ENCODE data around the gene RBM5. TPM values are rescaled to one million over a fixed set of nuclear protein-coding genes. Genes with fewer than 3 reads are reported as not detected.

The RBM5 gene
- 301 to 332 TPM (median 322 TPM) in 3 replicates for total RNA-seq

GRCh38 chr3:50088725-50089608, at the start of gene RBM5:
RBM5 (plus strand) TSS chr3:50088919; CDS start chr3:50090435, 1,516 bp downstream.
- Mint-ChIP-seq H3K4me3 (peak within 1 kb of the TSS; percentile 99), H3K9me3 (peaks cover 5% of the 10 kb centered on the region), H3K27me3 (ENCODE audit: low read depth) (no peaks in the 10 kb centered on the region), H3K36me3 (peaks cover 23% of the 10 kb centered on the region), H3K4me1 (peaks cover 15% of the 10 kb centered on the region), H3K27ac (peak within 1 kb of the TSS; percentile 98)
- peak; percentile 77 to 87 for DNase-seq (ENCODE audit: low spot score in 2 of 2, unreplicated experiment in 2 of 2)
- no peak for TF ChIP-seq CTCF (IDR thresholded peaks at IDR 0.05; ENCODE audit: unreplicated experiment)

GRCh38 chr3:50044976-50045375, 43.7 kb upstream of the RBM5 start:
- Mint-ChIP-seq H3K4me3 (no peak overlapping the region), H3K36me3 (peaks cover 17% of the 10 kb centered on the region), H3K4me1 (peaks cover 9% of the 10 kb centered on the region), H3K27me3 (ENCODE audit: low read depth) (no peaks in the 10 kb centered on the region), H3K27ac (no peak overlapping the region), H3K9me3 (no peaks in the 10 kb centered on the region)
- no peak for TF ChIP-seq CTCF (IDR thresholded peaks at IDR 0.05; ENCODE audit: unreplicated experiment)
- no peak for DNase-seq (ENCODE audit: low spot score in 2 of 2, unreplicated experiment in 2 of 2)

- no peak for DNase-seq (ENCODE audit: low spot score in 2 of 2, unreplicated experiment in 2 of 2)
- H3K4me3 Mint-ChIP-seq, result no peak overlapping the region
- no peak for TF ChIP-seq CTCF (IDR thresholded peaks at IDR 0.05; ENCODE audit: unreplicated experiment)
- peaks cover 23% of the 10 kb centered on the region for H3K36me3 Mint-ChIP-seq
- H3K27me3 Mint-ChIP-seq (ENCODE audit: low read depth), result no peaks in the 10 kb centered on the region
- no peak overlapping the region for H3K27ac Mint-ChIP-seq
- no peaks in the 10 kb centered on the region for H3K9me3 Mint-ChIP-seq
- peaks cover 5% of the 10 kb centered on the region for H3K4me1 Mint-ChIP-seq
These were observed 41.3 kb upstream of the RBM5 start for GRCh38 chr3:50047426-50047825.

GRCh38 chr3:50050361-50050760, 38.4 kb upstream of the RBM5 start:
- TF ChIP-seq CTCF (IDR thresholded peaks at IDR 0.05; ENCODE audit: unreplicated experiment), result no peak
- H3K27ac Mint-ChIP-seq, result peak overlapping the region; percentile 2
- DNase-seq (ENCODE audit: low spot score in 2 of 2, unreplicated experiment in 2 of 2), result no peak
- no peaks in the 10 kb centered on the region for H3K9me3 Mint-ChIP-seq
- H3K27me3 Mint-ChIP-seq (ENCODE audit: low read depth), result no peaks in the 10 kb centered on the region
- H3K4me1 Mint-ChIP-seq, result peaks cover 5% of the 10 kb centered on the region
- peaks cover 34% of the 10 kb centered on the region for H3K36me3 Mint-ChIP-seq
- no peak overlapping the region for H3K4me3 Mint-ChIP-seq

GRCh38 chr3:50057756-50058155, 31.0 kb upstream of the RBM5 start:
- Mint-ChIP-seq H3K4me1 (no peaks in the 10 kb centered on the region), H3K4me3 (no peak overlapping the region), H3K36me3 (peaks cover 62% of the 10 kb centered on the region), H3K27ac (no peak overlapping the region), H3K27me3 (ENCODE audit: low read depth) (no peaks in the 10 kb centered on the region), H3K9me3 (no peaks in the 10 kb centered on the region)
- no peak for TF ChIP-seq CTCF (IDR thresholded peaks at IDR 0.05; ENCODE audit: unreplicated experiment)
- no peak for DNase-seq (ENCODE audit: low spot score in 2 of 2, unreplicated experiment in 2 of 2)
